GM12874 (cell line): Measurements from ENCODE around the gene MOB2.

Source experiments
- CTCF ChIP-seq: IDR thresholded peaks from 2 replicates; pipeline ENCODE4 v1.5.1; 2011; ENCODE audit warnings: low read depth, mild to moderate bottlenecking, control low read depth, low read length, moderate library complexity; ENCODE audit not compliant: insufficient read depth

MOB2 gene

GRCh38 chr11:1437500-1437899, 49.1 kb downstream of the MOB2 start:
- TF ChIP-seq CTCF, result no peak

GRCh38 chr11:1436468-1437039, 50.0 kb downstream of the MOB2 start:
- no peak for TF ChIP-seq CTCF

- TF ChIP-seq CTCF, result no peak
These were observed 50.6 kb downstream of the MOB2 start for GRCh38 chr11:1435820-1436467.

- no peak for TF ChIP-seq CTCF
These were observed 52.5 kb downstream of the MOB2 start for GRCh38 chr11:1433977-1434640.

- TF ChIP-seq CTCF, result no peak
These were observed 53.0 kb downstream of the MOB2 start for GRCh38 chr11:1433568-1433967.

GRCh38 chr11:1428762-1429316, 57.7 kb downstream of the MOB2 start:
- no peak for TF ChIP-seq CTCF

- no peak for TF ChIP-seq CTCF
These were observed 61.1 kb downstream of the MOB2 start for GRCh38 chr11:1425439-1425838.
